OCI-LY1 (cell line): ENCODE data around the gene ANO3.

ENCODE experiments used
- H2AFZ ChIP-seq: fragments of 200-600 bp; sonication (generic), shearing (Covaris generic); 2 replicates; pipeline ENCODE4 v1.6.0; 2014; ENCODE audit warnings: antibody characterized with exemption, mild to moderate bottlenecking, low read length
- H3F3A ChIP-seq: fragments of 200-600 bp; sonication (generic), shearing (Covaris generic); 2 replicates; pipeline ENCODE4 v1.6.0; 2014; ENCODE audit warnings: mild to moderate bottlenecking, antibody characterized with exemption, low read length, moderate library complexity; ENCODE audit not compliant: insufficient read depth
- H3K27ac ChIP-seq: fragments of 200-600 bp; sonication (generic); 2 replicates; pipeline ENCODE4 v1.5.1; 2014; ENCODE audit warnings: low read length, mixed run types, mild to moderate bottlenecking, low read depth; ENCODE audit not compliant: poor library complexity, severe bottlenecking
- H3K27me3 ChIP-seq: fragments of 200-600 bp; sonication (generic); 2 replicates; pipeline ENCODE4 v1.6.0; 2014; ENCODE audit warnings: antibody characterized with exemption, mild to moderate bottlenecking, low read length, moderate library complexity; ENCODE audit not compliant: insufficient read depth
- H3K36me3 ChIP-seq: fragments of 200-600 bp; sonication (generic); 2 replicates; pipeline ENCODE4 v1.6.1; 2014; ENCODE audit warnings: mild to moderate bottlenecking, antibody characterized with exemption, low read length, moderate library complexity, mixed read lengths; ENCODE audit not compliant: insufficient read depth
- H3K4me1 ChIP-seq: fragments of 200-600 bp; sonication (generic); 2 replicates; pipeline ENCODE4 v1.5.1; 2014; ENCODE audit warnings: mild to moderate bottlenecking, low read length, moderate library complexity; ENCODE audit not compliant: insufficient read depth, severe bottlenecking
- H3K4me2 ChIP-seq: fragments of 200-600 bp; sonication (generic), shearing (Covaris generic); 2 replicates; pipeline ENCODE4 v1.6.1; 2014; ENCODE audit warnings: low read length
- H3K4me3 ChIP-seq: fragments of 200-600 bp; sonication (generic); 2 replicates; pipeline ENCODE4 v1.5.1; 2014; ENCODE audit warnings: low read length, low read depth, mild to moderate bottlenecking, mixed read lengths; ENCODE audit not compliant: poor library complexity, severe bottlenecking
- H3K79me2 ChIP-seq: fragments of 200-600 bp; shearing (Covaris generic); 2 replicates; pipeline ENCODE4 v1.6.1; 2016; ENCODE audit warnings: mixed run types, low read length, mixed read lengths; ENCODE audit not compliant: insufficient read depth
- H3K9ac ChIP-seq: fragments of 200-600 bp; sonication (generic), shearing (Covaris generic); 2 replicates; pipeline ENCODE4 v1.6.1; 2014; ENCODE audit warnings: mild to moderate bottlenecking, low read length, mixed read lengths
- H3K9me2 ChIP-seq: fragments of 200-600 bp; sonication (generic), shearing (Covaris generic); 2 replicates; pipeline ENCODE4 v1.6.1; 2014; ENCODE audit warnings: low read depth, mild to moderate bottlenecking, low read length, mixed read lengths
- H3K9me3 ChIP-seq: fragments of 200-600 bp; shearing (Covaris generic); 2 replicates; pipeline ENCODE4 v1.6.1; 2014; ENCODE audit warnings: low read length, mixed read lengths
- H4K20me1 ChIP-seq: fragments of 200-600 bp; sonication (generic), shearing (Covaris generic); 2 replicates; pipeline ENCODE4 v1.6.0; 2016; ENCODE audit warnings: mild to moderate bottlenecking, low read length; ENCODE audit not compliant: insufficient read depth
- EZH2 ChIP-seq: fragments of 200-600 bp; sonication (generic), shearing (Covaris generic); IDR thresholded peaks from 2 replicates; pipeline ENCODE4 v1.8.0; 2017; ENCODE audit warnings: borderline replicate concordance, mixed run types, mild to moderate bottlenecking, antibody characterized with exemption, low read length, moderate library complexity, mixed read lengths
- TF ChIP-seq, protein P1 (sequence below): fragments of 200-600 bp; sonication (generic), shearing (Covaris generic); IDR thresholded peaks from 2 replicates; pipeline ENCODE4 v1.5.1; 2017; ENCODE audit warnings: mild to moderate bottlenecking, antibody characterized with exemption, low read length, moderate library complexity, mixed read lengths

Gene ANO3

DNA sequence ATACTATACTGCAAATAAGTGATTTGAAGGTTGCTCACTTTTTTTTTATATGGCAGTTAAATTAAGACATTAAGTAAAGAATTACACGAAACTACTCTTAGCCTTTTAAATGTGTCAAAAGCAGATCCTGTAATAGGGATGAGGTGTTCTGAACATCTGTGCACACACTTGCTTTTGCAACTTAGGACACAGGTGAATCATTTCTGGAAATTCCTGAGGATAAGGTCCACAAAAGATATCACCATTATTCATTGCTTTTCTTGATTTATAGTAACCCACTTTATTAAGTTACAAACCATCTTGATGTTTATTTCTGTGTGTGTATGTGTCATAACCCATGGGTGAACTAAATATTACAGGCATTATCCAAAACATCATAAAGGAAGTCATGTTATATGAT is 334.0 kb downstream of the ANO3 start:
- no peaks in the 10 kb centered on the region for H3K79me2 ChIP-seq
- no peak for TF ChIP-seq EZH2
- TF ChIP-seq, protein P1, sequence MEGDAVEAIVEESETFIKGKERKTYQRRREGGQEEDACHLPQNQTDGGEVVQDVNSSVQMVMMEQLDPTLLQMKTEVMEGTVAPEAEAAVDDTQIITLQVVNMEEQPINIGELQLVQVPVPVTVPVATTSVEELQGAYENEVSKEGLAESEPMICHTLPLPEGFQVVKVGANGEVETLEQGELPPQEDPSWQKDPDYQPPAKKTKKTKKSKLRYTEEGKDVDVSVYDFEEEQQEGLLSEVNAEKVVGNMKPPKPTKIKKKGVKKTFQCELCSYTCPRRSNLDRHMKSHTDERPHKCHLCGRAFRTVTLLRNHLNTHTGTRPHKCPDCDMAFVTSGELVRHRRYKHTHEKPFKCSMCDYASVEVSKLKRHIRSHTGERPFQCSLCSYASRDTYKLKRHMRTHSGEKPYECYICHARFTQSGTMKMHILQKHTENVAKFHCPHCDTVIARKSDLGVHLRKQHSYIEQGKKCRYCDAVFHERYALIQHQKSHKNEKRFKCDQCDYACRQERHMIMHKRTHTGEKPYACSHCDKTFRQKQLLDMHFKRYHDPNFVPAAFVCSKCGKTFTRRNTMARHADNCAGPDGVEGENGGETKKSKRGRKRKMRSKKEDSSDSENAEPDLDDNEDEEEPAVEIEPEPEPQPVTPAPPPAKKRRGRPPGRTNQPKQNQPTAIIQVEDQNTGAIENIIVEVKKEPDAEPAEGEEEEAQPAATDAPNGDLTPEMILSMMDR, result no peak
- no peaks in the 10 kb centered on the region for H3K4me1 ChIP-seq
- H3K36me3 ChIP-seq, result no peaks in the 10 kb centered on the region
- H4K20me1 ChIP-seq, result no peaks in the 10 kb centered on the region
- H3K9me3 ChIP-seq, result no peaks in the 10 kb centered on the region
- no peak overlapping the region for H3K4me2 ChIP-seq
- H3K4me3 ChIP-seq, result no peak overlapping the region
- H2AFZ ChIP-seq, result no peak overlapping the region
- H3K9ac ChIP-seq, result no peak overlapping the region
- no peaks in the 10 kb centered on the region for H3F3A ChIP-seq
- no peak overlapping the region for H3K27ac ChIP-seq
- no peaks in the 10 kb centered on the region for H3K27me3 ChIP-seq
- no peaks in the 10 kb centered on the region for H3K9me2 ChIP-seq

DNA sequence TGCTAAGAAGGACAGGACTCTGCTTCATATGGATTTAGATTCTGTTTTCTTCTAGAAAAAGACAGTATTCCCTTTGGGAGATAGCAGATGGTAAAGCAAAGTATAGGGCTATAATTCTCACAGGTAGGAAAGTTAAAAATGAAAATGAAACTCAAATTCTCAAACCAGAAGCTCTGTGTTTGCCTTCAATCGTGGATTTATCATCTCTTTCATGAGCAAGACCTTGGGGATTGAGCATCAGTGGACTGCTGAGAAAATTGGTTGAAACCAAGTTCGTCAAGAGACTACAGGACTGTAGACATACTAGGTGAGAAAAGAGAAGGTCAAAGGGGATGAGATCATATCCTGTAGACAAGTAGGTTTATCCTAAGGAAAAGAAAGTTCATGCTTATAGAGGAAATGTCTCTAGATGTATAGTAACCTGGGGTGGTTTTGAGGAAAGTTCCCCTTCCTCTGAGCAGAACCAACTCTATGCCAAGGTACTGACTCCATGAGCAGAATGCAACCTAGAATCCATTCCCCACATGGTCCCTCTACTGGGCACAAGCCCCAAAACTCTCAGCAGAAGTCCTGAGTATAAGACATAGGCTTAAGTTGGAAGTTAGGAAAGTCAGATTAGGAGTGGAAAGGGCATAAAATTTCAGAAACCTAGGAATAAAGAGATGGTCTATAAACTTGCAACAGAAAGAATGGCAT is 343.5 kb downstream of the ANO3 start:
- Histone ChIP-seq H3K4me2 (no peak overlapping the region), H3K79me2 (no peaks in the 10 kb centered on the region), H3K9me3 (no peaks in the 10 kb centered on the region), H3K4me3 (no peak overlapping the region), H3F3A (no peaks in the 10 kb centered on the region), H3K27ac (no peak overlapping the region), H3K9me2 (no peaks in the 10 kb centered on the region), H3K4me1 (no peaks in the 10 kb centered on the region), H3K9ac (no peak overlapping the region), H3K36me3 (no peaks in the 10 kb centered on the region), H2AFZ (no peak overlapping the region), H3K27me3 (no peaks in the 10 kb centered on the region), H4K20me1 (no peaks in the 10 kb centered on the region)
- TF ChIP-seq, protein P1, result no peak
- no peak for TF ChIP-seq EZH2

DNA sequence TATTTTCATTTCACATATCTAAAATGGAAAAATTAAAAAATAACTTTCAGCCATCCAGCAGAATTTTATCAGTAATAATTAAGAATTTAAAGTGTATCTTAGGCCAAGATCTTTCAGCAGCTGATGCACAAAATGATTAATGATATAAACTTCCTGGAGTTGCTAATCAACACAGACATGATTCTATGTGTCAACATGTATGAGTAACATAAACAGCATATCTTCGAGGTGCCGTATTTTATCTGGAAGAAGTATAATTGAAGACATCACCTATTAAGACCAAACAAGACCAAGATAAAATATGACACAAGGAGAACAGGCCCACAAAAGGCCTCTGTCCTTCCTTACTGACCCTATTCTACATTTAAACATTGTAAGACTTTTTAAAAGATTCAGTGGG is 344.7 kb downstream of the ANO3 start:
- no peak overlapping the region for H3K27ac ChIP-seq
- H3K9ac ChIP-seq, result no peak overlapping the region
- no peaks in the 10 kb centered on the region for H3K9me2 ChIP-seq
- H3K4me2 ChIP-seq, result no peak overlapping the region
- H2AFZ ChIP-seq, result no peak overlapping the region
- no peaks in the 10 kb centered on the region for H3K79me2 ChIP-seq
- no peaks in the 10 kb centered on the region for H3K27me3 ChIP-seq
- TF ChIP-seq, protein P1, result no peak
- no peaks in the 10 kb centered on the region for H3F3A ChIP-seq
- H3K36me3 ChIP-seq, result no peaks in the 10 kb centered on the region
- no peak overlapping the region for H3K4me3 ChIP-seq
- no peaks in the 10 kb centered on the region for H4K20me1 ChIP-seq
- no peaks in the 10 kb centered on the region for H3K4me1 ChIP-seq
- no peaks in the 10 kb centered on the region for H3K9me3 ChIP-seq
